Osteocyte (in vitro differentiated cells): ENCODE results near the gene BAHCC1. TPM values are rescaled to one million over a fixed set of nuclear protein-coding genes. Genes with fewer than 3 reads are reported as not detected.

Experiments
- DNase-seq: peaks from one replicate; pipeline ENCODE4 v3.0.0; 2021; ENCODE audit warnings: mixed read lengths; ENCODE audit not compliant: unreplicated experiment; ENCODE audit errors: extremely low spot score
- H3K27ac Mint-ChIP-seq: one replicate; pipeline ENCODE4 v1.8.0; 2021; ENCODE audit warnings: mild to moderate bottlenecking, mixed read lengths; ENCODE audit not compliant: unreplicated experiment
- H3K27me3 Mint-ChIP-seq: one replicate; pipeline ENCODE4 v1.8.0; 2021; ENCODE audit warnings: mixed read lengths; ENCODE audit not compliant: unreplicated experiment
- H3K36me3 Mint-ChIP-seq: one replicate; pipeline ENCODE4 v1.8.0; 2021; ENCODE audit warnings: mixed read lengths; ENCODE audit not compliant: unreplicated experiment
- H3K4me1 Mint-ChIP-seq: one replicate; pipeline ENCODE4 v1.8.0; 2021; ENCODE audit warnings: mixed read lengths; ENCODE audit not compliant: unreplicated experiment
- H3K4me3 Mint-ChIP-seq: one replicate; pipeline ENCODE4 v1.8.0; 2021; ENCODE audit warnings: mild to moderate bottlenecking, moderate library complexity, mixed read lengths; ENCODE audit not compliant: unreplicated experiment
- H3K9me3 Mint-ChIP-seq: one replicate; pipeline ENCODE4 v1.8.0; 2021; ENCODE audit warnings: mixed read lengths; ENCODE audit not compliant: unreplicated experiment
- total RNA-seq: library from RNA; stranded (reverse); gene quantifications from 2 replicates; pipeline ENCODE4 v1.2.1, GENCODE V29; 2021
- TF ChIP-seq, protein P1 (sequence below): fragments of 200-600 bp; sonication (generic); IDR thresholded peaks from 2 replicates; pipeline ENCODE4 v1.5.0; 2021; ENCODE audit warnings: antibody characterized with exemption, mild to moderate bottlenecking, moderate library complexity

BAHCC1 gene
- total RNA-seq, 1 donor from 2014 or later: 55.7 TPM

DNA sequence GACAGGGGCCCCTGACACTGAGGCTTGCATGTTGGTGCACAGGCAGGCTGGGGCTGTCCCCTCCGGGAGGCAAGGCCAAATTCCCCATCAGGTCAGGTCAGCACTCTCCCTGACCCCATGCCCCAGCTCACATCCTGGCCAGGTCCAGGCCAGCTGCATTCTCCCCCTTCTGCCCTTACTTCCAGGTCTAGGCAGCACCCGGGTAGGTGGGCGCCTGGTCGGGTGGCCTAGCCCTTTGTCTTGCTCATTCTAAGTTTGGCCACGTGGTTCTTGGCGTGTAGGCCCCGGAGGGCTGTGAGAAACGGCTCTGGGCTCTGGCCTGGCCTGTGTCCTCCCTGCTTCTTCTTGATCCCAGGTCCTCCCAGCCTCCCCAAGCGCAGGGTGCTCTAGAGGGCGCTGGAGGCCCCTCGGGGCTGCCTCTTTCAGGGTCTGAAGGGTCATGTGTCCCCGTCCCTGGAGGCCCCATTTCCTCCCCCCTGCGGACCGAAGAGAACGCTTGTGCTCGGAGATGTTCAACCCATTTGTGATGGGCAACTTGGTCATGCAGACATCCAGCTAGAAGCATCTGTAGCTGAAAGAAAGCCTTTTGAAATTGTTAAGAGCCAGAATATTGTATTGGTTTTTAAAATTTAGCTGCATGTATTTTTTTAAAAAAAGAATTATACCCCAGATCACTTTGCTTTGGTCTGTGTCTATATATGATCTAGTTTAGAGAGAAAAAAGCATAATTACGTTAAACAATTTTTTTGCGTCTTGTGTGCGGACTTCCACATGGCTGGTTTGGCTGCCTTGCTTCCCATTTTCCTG lies 6.7 kb downstream of the BAHCC1 start:
- Mint-ChIP-seq H3K27ac (peak overlapping the region; percentile 93), H3K4me3 (peak overlapping the region; percentile 86), H3K9me3 (no peaks in the 10 kb centered on the region), H3K27me3 (no peaks in the 10 kb centered on the region), H3K36me3 (no peaks in the 10 kb centered on the region), H3K4me1 (peaks cover 74% of the 10 kb centered on the region)
- TF ChIP-seq, protein P1, sequence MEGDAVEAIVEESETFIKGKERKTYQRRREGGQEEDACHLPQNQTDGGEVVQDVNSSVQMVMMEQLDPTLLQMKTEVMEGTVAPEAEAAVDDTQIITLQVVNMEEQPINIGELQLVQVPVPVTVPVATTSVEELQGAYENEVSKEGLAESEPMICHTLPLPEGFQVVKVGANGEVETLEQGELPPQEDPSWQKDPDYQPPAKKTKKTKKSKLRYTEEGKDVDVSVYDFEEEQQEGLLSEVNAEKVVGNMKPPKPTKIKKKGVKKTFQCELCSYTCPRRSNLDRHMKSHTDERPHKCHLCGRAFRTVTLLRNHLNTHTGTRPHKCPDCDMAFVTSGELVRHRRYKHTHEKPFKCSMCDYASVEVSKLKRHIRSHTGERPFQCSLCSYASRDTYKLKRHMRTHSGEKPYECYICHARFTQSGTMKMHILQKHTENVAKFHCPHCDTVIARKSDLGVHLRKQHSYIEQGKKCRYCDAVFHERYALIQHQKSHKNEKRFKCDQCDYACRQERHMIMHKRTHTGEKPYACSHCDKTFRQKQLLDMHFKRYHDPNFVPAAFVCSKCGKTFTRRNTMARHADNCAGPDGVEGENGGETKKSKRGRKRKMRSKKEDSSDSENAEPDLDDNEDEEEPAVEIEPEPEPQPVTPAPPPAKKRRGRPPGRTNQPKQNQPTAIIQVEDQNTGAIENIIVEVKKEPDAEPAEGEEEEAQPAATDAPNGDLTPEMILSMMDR: peak; percentile 37
- DNase-seq: no peak

DNA sequence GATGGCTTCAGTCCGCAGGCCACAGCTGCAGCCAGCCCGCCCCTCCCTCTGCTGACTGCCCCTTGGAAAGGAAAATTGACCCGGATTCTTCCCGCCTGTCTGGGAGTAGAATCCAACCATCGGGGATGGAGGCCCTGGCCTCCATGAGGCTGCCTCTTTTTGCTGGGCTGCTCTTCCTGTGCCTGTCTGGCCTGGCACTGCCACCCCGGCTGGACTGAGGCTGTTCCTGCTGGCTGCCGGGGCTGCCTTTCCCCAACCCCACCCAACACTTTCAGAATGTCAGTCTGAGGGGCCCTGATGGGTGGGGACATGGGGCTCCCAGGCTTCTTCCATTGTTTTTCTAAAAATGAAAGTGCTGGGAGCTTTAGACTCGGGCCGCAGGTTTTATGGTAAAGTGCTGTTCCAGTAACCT lies 7.3 kb downstream of the BAHCC1 start:
- H3K27ac Mint-ChIP-seq: peak overlapping the region; percentile 93
- H3K4me3 Mint-ChIP-seq: peak overlapping the region; percentile 86
- TF ChIP-seq, protein P1: no peak
- H3K4me1 Mint-ChIP-seq: peaks cover 78% of the 10 kb centered on the region
- H3K9me3 Mint-ChIP-seq: no peaks in the 10 kb centered on the region
- DNase-seq: no peak
- H3K36me3 Mint-ChIP-seq: no peaks in the 10 kb centered on the region
- H3K27me3 Mint-ChIP-seq: no peaks in the 10 kb centered on the region

DNA sequence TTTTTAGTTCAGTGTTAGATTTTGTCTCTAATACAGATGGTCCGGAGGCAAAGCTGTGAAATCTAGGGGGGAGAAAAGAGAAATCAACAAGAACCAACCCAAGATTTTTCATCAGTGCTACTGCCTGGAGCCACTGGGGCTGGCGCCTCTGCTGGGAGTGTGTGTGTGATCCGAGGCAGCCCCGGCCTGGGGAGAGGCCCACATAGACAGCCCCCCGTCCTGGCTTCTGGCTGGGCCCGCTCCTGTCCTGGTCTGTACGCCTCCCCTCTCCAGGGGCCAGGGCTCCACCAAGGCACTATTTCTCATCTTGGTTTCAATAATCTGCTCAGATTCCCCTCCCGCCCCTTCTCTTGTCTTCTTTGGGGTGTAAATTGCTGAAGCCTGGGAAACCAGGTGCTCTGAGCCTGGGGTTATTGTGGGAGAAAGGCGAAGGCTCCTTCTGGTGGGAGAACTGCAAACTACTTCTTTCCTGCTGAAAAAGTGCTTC lies 7.8 kb downstream of the BAHCC1 start:
- no peaks in the 10 kb centered on the region for H3K36me3 Mint-ChIP-seq
- H3K4me1 Mint-ChIP-seq: peaks cover 76% of the 10 kb centered on the region
- peak overlapping the region; percentile 86 for H3K4me3 Mint-ChIP-seq
- TF ChIP-seq, protein P1: peak; percentile 28
- peak overlapping the region; percentile 93 for H3K27ac Mint-ChIP-seq
- DNase-seq: no peak
- H3K27me3 Mint-ChIP-seq: no peaks in the 10 kb centered on the region
- no peaks in the 10 kb centered on the region for H3K9me3 Mint-ChIP-seq

DNA sequence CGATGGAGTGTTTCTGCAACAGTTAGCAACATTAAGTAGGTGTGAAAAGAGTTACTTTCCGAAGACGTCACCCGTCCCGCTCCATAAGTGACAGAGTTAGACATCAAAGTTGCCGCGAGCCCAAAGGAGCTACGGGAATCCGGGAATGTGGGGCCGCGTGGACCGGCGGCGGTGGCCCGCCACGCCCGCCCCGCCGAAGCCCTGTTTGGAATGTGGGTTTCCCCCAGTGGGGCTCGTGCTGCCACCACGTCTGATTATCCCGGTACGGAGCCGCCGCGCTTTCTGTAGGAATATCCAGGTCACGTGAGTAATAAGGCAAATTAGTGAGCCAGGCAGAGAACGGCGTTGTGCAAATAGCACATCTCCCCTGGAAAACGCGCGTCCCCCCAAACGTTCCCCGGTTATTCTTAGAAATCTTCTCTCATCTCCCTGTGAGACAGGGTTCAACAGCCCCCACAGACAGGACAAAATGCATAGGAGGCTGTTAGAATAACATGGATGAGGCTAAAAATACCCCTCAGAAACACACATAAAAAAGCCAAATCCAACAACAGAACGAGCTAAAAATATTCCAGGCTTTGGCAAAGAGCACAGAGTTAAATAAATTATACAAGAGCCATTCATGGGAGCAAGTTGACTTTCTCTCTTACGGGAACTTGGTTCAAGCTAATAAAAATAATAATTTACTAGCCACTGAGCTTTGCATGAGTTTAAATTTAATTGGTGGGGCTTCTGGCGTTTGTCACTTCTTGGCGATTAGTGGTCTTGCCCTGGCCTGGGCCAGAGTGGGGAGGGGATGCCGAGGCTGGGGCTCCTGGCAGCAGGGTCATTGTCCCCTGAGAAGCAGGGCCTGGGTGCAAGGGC lies 8.6 kb downstream of the BAHCC1 start:
- Mint-ChIP-seq H3K27ac (peak overlapping the region; percentile 93), H3K27me3 (no peaks in the 10 kb centered on the region), H3K9me3 (no peaks in the 10 kb centered on the region), H3K36me3 (no peaks in the 10 kb centered on the region), H3K4me1 (peaks cover 78% of the 10 kb centered on the region), H3K4me3 (peak overlapping the region; percentile 86)
- DNase-seq: no peak
- TF ChIP-seq, protein P1: no peak
